NCI-H82 treated with DMSO at 0.1 percent for 48 hours (cell line): ENCODE results near the gene VAMP4.

ENCODE experiments used
- DNase-seq: peaks from one replicate; lab custom pipeline; 2025; ENCODE audit not compliant: unreplicated experiment; lab: John Stamatoyannopoulos, UW

Gene VAMP4, protein sequence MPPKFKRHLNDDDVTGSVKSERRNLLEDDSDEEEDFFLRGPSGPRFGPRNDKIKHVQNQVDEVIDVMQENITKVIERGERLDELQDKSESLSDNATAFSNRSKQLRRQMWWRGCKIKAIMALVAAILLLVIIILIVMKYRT

DNA sequence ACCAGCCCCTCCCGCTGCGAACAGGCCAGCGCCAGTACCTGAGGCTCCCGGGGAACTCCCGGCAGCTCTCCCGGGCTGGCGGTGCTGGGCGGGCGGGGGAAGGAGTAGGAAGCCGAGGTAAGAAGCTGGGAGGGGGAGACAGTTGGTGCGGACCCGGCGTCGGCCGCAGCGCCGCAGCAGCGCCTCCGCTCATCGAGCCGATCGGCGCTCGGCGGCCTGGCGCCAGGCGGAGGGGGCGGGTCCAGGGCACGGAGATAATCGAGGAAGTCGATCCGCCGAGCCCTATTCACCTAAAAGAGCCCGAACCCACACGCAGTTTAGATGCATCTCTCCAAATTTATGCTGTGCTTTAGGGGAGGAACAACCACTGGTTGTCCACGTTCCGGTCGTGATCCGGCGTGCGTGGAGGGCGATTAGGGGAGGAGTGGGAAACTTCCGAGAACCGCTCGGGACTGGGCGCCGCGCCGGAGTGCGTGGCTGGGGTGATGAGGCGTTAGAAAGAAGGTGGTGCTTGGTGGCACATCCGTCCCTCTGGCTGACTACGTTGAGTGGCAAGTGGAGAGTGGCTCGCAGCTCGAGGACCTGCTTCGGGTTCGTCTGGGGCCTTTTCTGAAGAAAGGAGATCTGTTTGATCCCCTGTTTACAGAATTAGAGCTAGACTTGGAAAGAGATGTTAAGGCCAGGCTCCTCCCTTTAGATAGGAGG, at the start of gene VAMP4:
VAMP4 (minus strand) TSS at position 194 of the 705 bp plus-strand sequence. CDS start 3,651 bp downstream, outside the sequence.
- peak; percentile 73 for DNase-seq

- no peak for DNase-seq
These were observed 48.5 kb upstream of the VAMP4 start for GRCh38 chr1:171790318-171790717.

GRCh38 chr1:171788696-171789095, 46.8 kb upstream of the VAMP4 start:
- no peak for DNase-seq

- DNase-seq, result no peak
These were observed 46.0 kb upstream of the VAMP4 start for GRCh38 chr1:171787686-171788480.

DNA sequence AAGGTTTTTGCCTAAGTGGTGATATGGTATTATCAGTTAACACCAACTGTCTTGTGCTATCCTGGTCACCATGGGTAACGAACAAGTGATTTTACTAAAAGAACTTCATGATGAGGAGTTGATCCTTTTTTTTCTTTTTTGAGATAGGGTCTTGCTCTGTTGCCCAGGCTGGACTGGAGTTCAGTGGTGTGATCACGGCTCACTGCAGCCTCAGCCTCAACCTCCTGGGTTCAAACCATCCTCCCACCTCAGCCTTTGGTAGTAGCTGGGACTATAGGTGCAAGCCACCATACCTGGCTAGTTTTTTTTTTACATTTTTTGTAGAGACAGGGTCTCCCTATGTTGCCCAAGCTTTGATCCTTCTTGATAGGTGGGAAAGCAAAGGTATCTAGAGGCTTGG, 44.7 kb upstream of the VAMP4 start:
- DNase-seq, result no peak

- no peak for DNase-seq
These were observed 43.9 kb upstream of the VAMP4 start for GRCh38 chr1:171785766-171786165.

- DNase-seq, result no peak
These were observed 42.9 kb upstream of the VAMP4 start for GRCh38 chr1:171784784-171785183.

GRCh38 chr1:171783816-171784530, 42.1 kb upstream of the VAMP4 start:
- no peak for DNase-seq

DNA sequence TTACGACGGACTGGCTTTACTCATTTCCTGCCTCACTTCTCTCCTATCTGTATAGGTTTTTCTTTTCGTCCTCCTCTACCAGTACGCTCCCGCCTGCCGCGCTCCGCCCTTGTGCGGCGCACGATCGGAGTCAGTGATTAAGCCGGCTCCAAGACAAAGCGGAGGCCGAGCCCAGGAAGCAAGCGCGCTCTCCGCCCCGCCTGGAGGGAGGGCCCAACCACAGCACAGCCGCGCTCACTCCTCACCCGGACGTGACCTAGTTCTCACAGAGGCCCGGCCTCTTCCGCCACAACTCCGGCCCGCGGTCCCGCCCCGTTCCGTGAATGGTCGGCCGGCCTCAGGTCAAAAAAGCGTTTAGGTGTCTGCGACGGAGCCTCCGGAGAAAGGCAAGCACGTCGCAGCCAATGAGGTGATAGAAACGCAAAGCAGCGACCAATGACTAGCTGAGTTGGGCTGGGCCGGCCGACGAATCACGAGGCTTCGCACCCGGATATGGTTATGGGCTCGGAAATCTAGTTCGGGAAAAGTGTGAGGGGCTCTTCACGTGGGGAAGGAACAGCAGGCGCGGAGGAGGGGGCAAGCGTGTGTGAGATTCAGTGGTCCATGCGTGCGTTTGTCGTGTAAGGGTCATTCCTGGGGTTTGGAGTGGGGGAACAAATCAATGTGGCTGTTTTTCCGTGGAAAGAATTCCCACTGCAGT, 39.5 kb upstream of the VAMP4 start, which contains the start of gene METTL13:
METTL13 (plus strand) TSS at position 485 of the 700 bp plus-strand sequence. CDS start 308 bp downstream, outside the sequence.
- DNase-seq, result peak; percentile 99

DNA sequence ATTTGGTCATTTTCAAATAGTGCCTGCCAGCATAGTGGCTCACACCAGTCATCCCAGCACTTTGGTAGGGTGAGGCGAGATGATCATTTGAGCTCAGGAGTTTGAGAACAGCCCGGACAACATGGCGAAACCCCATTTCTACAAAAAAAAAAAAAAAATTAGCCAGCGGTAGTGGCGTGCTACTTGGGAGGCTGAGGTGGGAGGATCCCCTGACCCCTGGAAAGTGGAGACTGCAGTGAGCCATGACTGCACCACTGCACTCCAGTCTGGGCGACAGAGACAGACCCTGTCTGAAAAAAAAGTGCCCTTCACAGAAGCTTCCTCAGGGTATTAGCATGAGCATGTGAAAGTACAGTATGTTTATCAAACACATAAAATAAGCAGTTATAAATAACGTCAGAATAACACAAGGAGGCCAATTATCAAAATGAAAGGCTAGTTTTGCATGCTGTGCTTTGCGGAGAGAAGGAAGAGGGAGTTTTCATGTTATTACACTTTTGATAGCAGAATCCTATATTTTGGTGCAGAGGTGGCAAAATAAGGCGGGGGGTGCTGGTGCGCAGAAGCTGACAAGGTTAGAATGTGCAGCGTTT, 38.8 kb upstream of the VAMP4 start:
- peak; percentile 69 for DNase-seq

DNA sequence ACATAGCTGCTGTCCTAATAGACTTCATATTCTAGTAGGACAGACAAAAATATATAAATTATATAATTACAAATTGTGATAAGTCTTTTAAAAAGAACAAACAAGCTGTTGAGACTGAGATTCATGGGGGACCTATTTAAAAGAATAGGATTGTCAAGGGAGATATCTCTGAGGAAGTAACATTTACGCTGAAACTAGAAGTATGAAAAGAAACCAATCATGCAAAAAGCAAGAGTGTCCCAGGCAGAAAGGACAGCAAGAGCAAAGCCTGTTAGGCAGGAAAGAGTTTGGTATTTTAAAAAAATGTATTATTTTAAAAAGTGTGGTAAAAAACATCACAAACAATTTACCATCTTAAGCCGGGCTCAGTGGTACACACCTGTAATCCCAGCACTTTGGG, 30.4 kb upstream of the VAMP4 start:
- no peak for DNase-seq

GRCh38 chr1:171769754-171770153, 27.9 kb upstream of the VAMP4 start:
- no peak for DNase-seq

- DNase-seq, result no peak
These were observed 27.3 kb upstream of the VAMP4 start for GRCh38 chr1:171769171-171769570.

DNA sequence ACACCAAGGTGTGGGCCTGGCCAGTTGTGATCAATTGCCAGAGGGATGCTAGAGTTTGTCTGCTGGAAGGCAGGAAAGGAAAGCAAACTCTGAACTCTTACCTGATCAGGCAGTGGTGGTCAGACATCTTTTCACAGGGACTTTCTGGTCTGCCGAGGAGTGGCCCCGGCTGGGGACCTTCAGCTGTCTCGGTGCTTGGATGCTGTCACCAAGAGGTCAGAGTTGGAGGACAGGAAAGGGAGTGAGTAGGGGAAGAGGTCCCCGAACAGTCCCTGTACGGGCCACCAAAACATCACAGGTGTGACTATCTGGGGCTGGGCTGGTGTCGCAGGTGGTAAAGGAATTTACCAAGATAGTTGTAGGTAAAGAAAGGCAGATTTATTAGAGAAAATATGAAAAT, 21.9 kb upstream of the VAMP4 start:
- no peak for DNase-seq

GRCh38 chr1:171762143-171762563, 20.3 kb upstream of the VAMP4 start:
- no peak for DNase-seq

DNA sequence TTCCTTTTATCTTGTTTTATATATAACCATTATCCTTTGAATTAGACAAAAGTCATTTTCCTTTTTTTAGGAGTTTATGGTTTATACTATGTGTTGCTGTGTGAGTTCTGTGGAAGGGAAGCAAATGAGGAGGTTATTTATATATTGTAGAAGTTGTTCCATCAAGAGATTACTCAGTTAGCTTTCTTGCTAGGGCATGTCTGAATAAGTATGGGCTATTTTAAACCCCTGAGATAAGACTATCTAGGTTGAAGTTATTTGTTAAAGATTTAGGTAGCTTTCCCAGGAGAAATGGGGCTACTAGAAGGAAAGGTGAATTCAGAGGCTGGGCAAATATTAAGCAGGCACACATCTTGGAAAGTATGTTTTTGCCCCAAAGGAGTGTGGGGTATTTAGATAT, 16.1 kb upstream of the VAMP4 start:
- DNase-seq, result no peak

- DNase-seq, result no peak
These were observed 15.0 kb upstream of the VAMP4 start for GRCh38 chr1:171756856-171757255.

DNA sequence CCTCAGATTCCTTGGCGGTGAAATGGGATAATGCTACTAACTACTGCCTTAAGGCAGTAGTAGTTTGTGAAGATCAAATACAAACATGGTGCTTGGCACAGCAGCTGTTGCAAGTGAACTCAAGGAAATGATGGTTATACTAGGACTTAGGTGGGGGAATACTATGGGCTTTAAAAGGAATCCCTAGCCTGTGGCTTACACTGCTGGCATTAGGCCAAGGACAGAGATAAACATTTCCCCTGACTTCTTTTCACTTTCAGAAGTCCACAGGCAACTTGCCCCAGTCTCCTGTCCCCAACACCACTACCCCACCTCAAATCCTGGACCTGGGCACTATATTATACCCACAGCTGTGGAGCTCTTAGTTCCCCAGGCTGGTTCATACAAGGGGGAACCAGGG, 13.1 kb upstream of the VAMP4 start:
- no peak for DNase-seq

GRCh38 chr1:171754353-171754705, 12.5 kb upstream of the VAMP4 start:
- DNase-seq, result no peak

DNA sequence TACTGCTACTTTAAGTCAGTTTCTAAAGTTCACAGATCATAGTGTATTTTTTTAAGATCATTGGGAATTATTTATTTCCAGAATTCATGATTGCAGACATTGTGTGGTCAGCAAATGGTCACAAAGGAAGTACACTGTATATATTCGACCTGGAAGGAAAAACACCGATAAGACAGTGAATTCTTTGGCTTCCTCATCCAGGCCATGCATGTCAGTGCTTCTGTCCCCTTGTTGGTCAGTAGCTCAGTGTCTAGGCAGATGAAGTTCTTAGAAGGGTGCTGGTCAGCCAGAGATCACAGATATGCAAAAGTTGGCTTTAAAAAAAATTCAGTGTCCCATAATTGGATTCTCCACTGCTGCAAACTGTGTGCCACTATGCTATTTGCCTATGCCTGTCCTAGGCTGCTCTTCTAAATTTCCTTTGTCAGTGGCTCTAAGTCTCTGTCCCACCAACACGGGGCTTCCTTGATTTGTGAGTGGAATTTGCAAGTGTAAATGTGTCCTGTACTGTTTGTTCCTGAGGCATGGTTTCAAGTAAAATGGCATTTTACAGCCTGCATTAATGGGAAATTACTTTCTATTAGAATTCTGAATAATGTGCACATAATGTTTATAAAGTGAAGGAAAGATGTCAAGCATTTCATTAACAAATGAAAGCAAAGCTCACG, 12.0 kb upstream of the VAMP4 start:
- no peak for DNase-seq
